K562 (cell line): ENCODE results near the gene ADGRE2.

Experiments
- NONO ChIP-seq, 2 experiments: fragments of 200-400 bp in 1 of 2; fragments of 450-650 bp in 1 of 2; formaldehyde crosslinking in 1 of 2; IDR thresholded peaks; 2 replicates each; pipeline ENCODE4 v1.6.1; 2017; ENCODE audit warnings: low read depth in 2 of 2, mild to moderate bottlenecking in 2 of 2, moderate library complexity in 2 of 2, low read length in 1 of 2
- SMARCC2 ChIP-seq: fragments of 450-650 bp; IDR thresholded peaks from 2 replicates; pipeline ENCODE4 v1.6.1; 2017; ENCODE audit warnings: antibody characterized with exemption, moderate library complexity, mild to moderate bottlenecking, low read depth

DNA sequence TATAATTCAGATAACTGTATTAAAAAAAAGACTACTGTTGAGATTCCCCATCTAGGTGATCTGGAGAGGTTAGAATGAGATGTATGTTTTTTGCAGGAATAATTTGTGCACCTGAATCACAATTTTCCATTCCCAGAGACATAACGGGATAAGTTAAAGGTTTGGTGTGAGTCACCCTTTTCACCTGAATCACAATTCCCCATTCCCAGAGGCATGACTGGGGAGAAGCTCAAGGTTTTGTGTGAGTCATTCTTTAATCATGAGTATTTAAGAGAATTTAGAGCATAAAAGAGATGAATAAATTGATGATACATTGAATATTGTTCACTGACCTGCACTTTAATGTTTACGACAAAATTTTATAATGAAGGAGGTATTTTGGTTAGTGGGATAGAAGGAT is 47.6 kb upstream of the ADGRE2 start:
- no peak for TF ChIP-seq SMARCC2
- TF ChIP-seq NONO (IDR thresholded peaks at IDR 0.05; ENCODE audit: low read depth in 2 of 2, low read length in 1 of 2), result no peak
